Measurements from ENCODE around the gene HSPA12A.

GRCh38 chr10:116621934-116622655 lies 120.3 kb downstream of the HSPA12A start:
- TF ChIP-seq CTCF (IDR thresholded peaks at IDR 0.05) (no peak), POLR2AphosphoS5 (IDR thresholded peaks at IDR 0.05) (no peak), POLR2A (IDR thresholded peaks at IDR 0.05) (no peak)

Data from upper lobe of left lung (tissue), 4 donors.